Neutrophil (primary cell): ENCODE results near the gene PLOD2.

ENCODE experiments used
- H3K27ac ChIP-seq: fragments of 200-600 bp; sonication (generic); 2 replicates; pipeline ENCODE4 v1.5.1; 2016; ENCODE audit warnings: mild to moderate bottlenecking, moderate library complexity
- H3K27me3 ChIP-seq: fragments of 200-600 bp; sonication (generic); 2 replicates; pipeline ENCODE4 v1.6.0; 2016; ENCODE audit warnings: mild to moderate bottlenecking
- H3K36me3 ChIP-seq: fragments of 200-600 bp; sonication (generic); 2 replicates; pipeline ENCODE4 v1.5.1; 2017
- H3K4me1 ChIP-seq, 2 experiments: fragments of 200-600 bp in 1 of 2; sonication (generic) in 1 of 2; 1 replicate in 1 of 2; 2 replicates in 1 of 2; pipeline versions ENCODE4 v1.5.1 to v1.6.1; 2013 to 2016; ENCODE audit warnings: low read depth in 1 of 2, low read length in 1 of 2, mild to moderate bottlenecking in 1 of 2, moderate library complexity in 1 of 2; ENCODE audit not compliant: control insufficient read depth in 1 of 2, insufficient read depth in 1 of 2
- H3K4me3 ChIP-seq, 2 experiments: fragments of 200-600 bp in 1 of 2; sonication (generic) in 1 of 2; 1 replicate in 1 of 2; 2 replicates in 1 of 2; pipeline ENCODE4 v1.5.1; 2013 to 2016; ENCODE audit warnings: low read depth in 1 of 2, low read length in 1 of 2, mild to moderate bottlenecking in 1 of 2, moderate library complexity in 1 of 2
- H3K9me3 ChIP-seq: fragments of 200-600 bp; sonication (generic); 2 replicates; pipeline ENCODE4 v1.5.1; 2016
- TF ChIP-seq, protein P1 (sequence below): fragments of 200-600 bp; sonication (generic); IDR thresholded peaks from 2 replicates; pipeline ENCODE4 v1.5.1; 2016; ENCODE audit warnings: antibody characterized with exemption

The PLOD2 gene

DNA sequence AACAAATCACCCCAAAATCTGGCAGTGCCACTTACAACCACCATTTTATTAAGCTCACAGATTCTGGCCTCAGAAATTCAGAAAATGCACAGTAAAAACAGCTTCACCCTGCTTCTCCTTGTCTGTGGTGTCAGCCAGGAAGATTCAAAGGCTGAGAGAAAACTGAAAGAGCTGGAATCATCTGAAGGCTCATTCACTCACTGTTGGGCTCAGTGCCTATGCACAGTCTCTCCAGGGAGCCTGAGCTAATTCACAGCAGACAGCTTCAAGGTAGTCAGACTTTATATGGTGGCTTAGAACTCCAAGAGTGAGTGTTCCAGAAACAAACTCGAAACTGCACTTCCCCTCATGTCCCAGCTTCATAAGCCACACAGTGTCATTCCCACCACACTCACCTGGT, 16.5 kb upstream of the PLOD2 start:
- TF ChIP-seq, protein P1, sequence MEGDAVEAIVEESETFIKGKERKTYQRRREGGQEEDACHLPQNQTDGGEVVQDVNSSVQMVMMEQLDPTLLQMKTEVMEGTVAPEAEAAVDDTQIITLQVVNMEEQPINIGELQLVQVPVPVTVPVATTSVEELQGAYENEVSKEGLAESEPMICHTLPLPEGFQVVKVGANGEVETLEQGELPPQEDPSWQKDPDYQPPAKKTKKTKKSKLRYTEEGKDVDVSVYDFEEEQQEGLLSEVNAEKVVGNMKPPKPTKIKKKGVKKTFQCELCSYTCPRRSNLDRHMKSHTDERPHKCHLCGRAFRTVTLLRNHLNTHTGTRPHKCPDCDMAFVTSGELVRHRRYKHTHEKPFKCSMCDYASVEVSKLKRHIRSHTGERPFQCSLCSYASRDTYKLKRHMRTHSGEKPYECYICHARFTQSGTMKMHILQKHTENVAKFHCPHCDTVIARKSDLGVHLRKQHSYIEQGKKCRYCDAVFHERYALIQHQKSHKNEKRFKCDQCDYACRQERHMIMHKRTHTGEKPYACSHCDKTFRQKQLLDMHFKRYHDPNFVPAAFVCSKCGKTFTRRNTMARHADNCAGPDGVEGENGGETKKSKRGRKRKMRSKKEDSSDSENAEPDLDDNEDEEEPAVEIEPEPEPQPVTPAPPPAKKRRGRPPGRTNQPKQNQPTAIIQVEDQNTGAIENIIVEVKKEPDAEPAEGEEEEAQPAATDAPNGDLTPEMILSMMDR, result no peak
- no peak overlapping the region for H3K4me3 ChIP-seq
- no peaks in the 10 kb centered on the region for H3K36me3 ChIP-seq
- H3K27ac ChIP-seq, result no peak overlapping the region
- H3K9me3 ChIP-seq, result no peaks in the 10 kb centered on the region
- no peaks in the 10 kb centered on the region for H3K27me3 ChIP-seq
- H3K4me1 ChIP-seq, result no peaks in the 10 kb centered on the region

DNA sequence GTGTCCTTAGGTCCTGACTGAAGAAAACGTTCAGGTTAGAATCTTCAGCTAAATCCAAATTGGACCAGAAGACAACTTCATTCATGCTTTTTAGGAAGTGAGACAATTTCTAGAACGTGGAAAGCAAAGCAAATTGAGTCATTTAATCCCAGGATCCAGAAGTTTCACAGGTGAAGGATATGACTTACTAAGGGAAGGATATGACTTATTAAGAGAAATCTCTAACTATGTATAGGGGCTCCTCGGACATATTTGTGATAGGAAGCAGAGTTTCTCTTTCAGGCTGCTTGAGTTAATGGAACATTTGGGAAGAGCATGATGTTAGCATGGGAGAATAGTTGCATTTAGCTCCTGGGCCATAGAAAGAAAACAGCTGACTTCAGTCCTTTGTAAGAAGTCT, 16.1 kb upstream of the PLOD2 start:
- Histone ChIP-seq H3K4me3 (no peak overlapping the region), H3K4me1 (no peaks in the 10 kb centered on the region), H3K9me3 (no peaks in the 10 kb centered on the region), H3K27ac (no peak overlapping the region), H3K36me3 (no peaks in the 10 kb centered on the region), H3K27me3 (no peaks in the 10 kb centered on the region)
- TF ChIP-seq, protein P1, result no peak

DNA sequence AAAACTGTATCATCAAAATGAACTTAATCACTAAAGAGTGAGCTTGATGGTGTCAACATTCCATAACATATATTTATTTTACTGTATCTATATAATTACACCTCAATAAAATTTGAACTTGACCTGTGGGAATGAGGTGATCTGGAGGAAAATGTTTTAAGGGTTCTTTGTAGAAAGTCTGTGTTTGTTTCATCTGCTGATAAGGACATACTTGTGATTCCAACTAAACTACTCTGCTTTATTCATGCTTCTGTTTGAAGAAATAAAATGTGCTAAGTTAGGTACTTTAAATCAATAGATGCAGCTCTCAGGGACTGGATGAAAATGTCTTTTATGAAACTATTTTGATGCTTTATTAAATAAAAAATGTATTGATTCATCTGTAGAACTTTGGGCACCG, 11.6 kb upstream of the PLOD2 start:
- Histone ChIP-seq H3K27me3 (no peaks in the 10 kb centered on the region), H3K36me3 (no peaks in the 10 kb centered on the region), H3K9me3 (no peaks in the 10 kb centered on the region), H3K27ac (no peak overlapping the region), H3K4me3 (no peak overlapping the region), H3K4me1 (no peaks in the 10 kb centered on the region)
- TF ChIP-seq, protein P1, result no peak

DNA sequence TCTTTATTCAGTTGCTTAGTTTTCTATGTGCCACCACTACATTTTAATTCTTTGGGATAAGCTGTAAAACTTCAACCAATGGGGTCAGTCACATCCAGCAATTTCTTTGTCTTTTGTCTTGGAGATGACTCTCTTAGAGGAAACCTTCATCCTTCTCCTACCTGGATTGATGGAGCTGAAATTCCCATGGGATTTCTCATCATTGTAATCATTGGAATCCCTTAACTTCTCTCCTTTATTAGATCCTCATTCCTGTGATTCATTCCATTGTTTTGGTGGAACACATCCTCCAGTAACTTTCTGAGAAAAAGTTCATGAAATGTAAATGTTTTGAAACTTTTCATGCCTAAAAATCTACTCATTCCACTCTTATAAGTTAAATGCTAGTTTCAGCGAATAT, 9.6 kb upstream of the PLOD2 start:
- Histone ChIP-seq H3K9me3 (no peaks in the 10 kb centered on the region), H3K4me1 (no peaks in the 10 kb centered on the region), H3K27me3 (peaks cover 3% of the 10 kb centered on the region), H3K36me3 (no peaks in the 10 kb centered on the region), H3K27ac (no peak overlapping the region), H3K4me3 (no peak overlapping the region)
- TF ChIP-seq, protein P1, result no peak

DNA sequence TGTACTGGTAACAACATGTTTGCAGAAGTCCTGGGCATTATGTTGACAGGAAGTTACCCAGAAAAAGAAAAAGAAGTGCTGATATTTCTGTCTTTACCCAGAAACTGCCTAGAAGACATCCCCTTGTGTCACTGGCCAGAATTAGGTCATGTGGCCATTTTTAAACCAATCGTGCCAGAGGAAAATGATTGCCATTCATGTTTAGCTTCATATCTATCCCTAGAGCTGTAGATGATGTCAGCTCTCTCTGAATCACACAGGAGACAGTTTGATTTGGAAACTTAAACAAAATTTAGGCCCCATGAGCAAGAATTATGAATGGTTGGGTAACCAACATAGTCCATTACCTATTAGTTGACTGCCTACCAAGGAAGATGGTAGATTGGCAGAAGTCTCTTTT, 8.9 kb upstream of the PLOD2 start:
- Histone ChIP-seq H3K27me3 (peaks cover 10% of the 10 kb centered on the region), H3K4me3 (no peak overlapping the region), H3K27ac (no peak overlapping the region), H3K4me1 (no peaks in the 10 kb centered on the region), H3K36me3 (no peaks in the 10 kb centered on the region), H3K9me3 (no peaks in the 10 kb centered on the region)
- TF ChIP-seq, protein P1, result no peak

DNA sequence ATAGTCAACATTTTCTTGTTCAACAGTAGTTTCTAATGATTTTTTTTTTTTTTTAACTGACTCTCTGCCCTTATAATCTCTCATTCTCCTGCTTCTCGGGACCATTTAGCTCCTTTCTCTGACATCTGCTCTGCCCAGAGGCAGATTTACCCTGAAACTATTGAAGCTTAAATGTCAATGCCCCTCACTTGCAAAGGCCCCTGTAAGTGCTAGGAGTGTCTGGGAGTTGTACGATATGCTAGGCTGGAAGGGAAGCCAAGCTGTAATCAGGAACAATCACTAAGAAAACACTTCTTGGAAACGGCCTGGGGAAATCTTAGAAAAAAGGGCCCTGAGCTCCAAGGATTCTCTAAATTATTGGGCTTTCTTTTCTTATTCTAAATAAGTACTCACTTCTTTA, 5.8 kb upstream of the PLOD2 start:
- no peak overlapping the region for H3K4me3 ChIP-seq
- no peak overlapping the region for H3K27ac ChIP-seq
- TF ChIP-seq, protein P1, result no peak
- H3K9me3 ChIP-seq, result no peaks in the 10 kb centered on the region
- no peaks in the 10 kb centered on the region for H3K4me1 ChIP-seq
- H3K27me3 ChIP-seq, result peaks cover 41% of the 10 kb centered on the region
- H3K36me3 ChIP-seq, result no peaks in the 10 kb centered on the region
